HepG2 (cell line): ENCODE data around the gene PCYOX1L. TPM values are rescaled to one million over a fixed set of nuclear protein-coding genes. Genes with fewer than 3 reads are reported as not detected.

Experiments used
- ATAC-seq: fragments of 200-7000 bp; cut with Tn5 transposase; 3 replicates; pipeline ENCODE4 v1.9.1; 2020; ENCODE audit warnings: mild to moderate bottlenecking, moderate library complexity
- BruUV-seq: library from RNA; stranded (reverse); fragments of 400-500 nt; replicated peaks from 2 replicates; lab custom pipeline; 2021; lab: Mats Ljungman, UMichigan
- CTCF ChIA-PET: fragments of 300-600 bp; formaldehyde crosslinking; extraction: SDS; loops from one replicate; lab custom pipeline; 2021; ENCODE audit warnings: low total read pairs, inconsistent platforms, low intra/inter-chr PET ratio; lab: Yijun Ruan, JAX
- POLR2A ChIA-PET: fragments of 350-600 bp; sonication (Branson Sonifier 250); formaldehyde crosslinking; loops from one replicate; lab custom pipeline; 2020; ENCODE audit warnings: antibody characterized with exemption, inconsistent platforms; lab: Yijun Ruan, JAX
- DNase-seq: peaks from one replicate; pipeline ENCODE4 v3.0.0-alpha.2; 2015; ENCODE audit warnings: low spot score
- FAIRE-seq: peaks from 3 replicates; lab custom pipeline; 2011; peaks lifted over from hg19 to GRCh38; lab: Jason Lieb, UNC
- H2AFZ ChIP-seq: one replicate; pipeline ENCODE4 v1.6.1; 2011; ENCODE audit warnings: low read length, inconsistent platforms
- H3K27ac ChIP-seq: fragments of 300-600 bp; 3 replicates; pipeline ENCODE4 v1.8.0; 2011; ENCODE audit warnings: mixed run types, mild to moderate bottlenecking, mixed read lengths, low read length, inconsistent platforms; ENCODE audit not compliant: insufficient read depth; ENCODE audit errors: extremely low read length
- H3K27me3 ChIP-seq, 2 experiments: fragments of 200-600 bp in 1 of 2; 2 replicates in 1 of 2; 3 replicates in 1 of 2; pipeline versions ENCODE4 v1.6.0 to v1.8.0; 2011; ENCODE audit warnings: low read length in 2 of 2, mild to moderate bottlenecking in 2 of 2, moderate library complexity in 2 of 2, inconsistent platforms in 1 of 2; ENCODE audit not compliant: insufficient read depth in 2 of 2, control insufficient read depth in 1 of 2
- H3K36me3 ChIP-seq, 2 experiments: fragments of 200-600 bp in 1 of 2; replicated peaks in 1 of 2; 2 replicates in 1 of 2; 3 replicates in 1 of 2; pipeline versions ENCODE4 v1.5.1 to v1.8.0; 2011; ENCODE audit warnings: low read length in 2 of 2, inconsistent platforms in 1 of 2; ENCODE audit not compliant: insufficient read depth in 2 of 2, control insufficient read depth in 1 of 2
- H3K4me1 ChIP-seq: 2 replicates; pipeline ENCODE4 v1.5.1; 2012; ENCODE audit warnings: low read length, inconsistent platforms; ENCODE audit not compliant: insufficient read depth
- H3K4me2 ChIP-seq: 2 replicates; pipeline ENCODE4 v1.6.0; 2011; ENCODE audit warnings: low read depth, low read length, inconsistent platforms
- H3K4me3 ChIP-seq, 3 experiments: fragments of 200-600 bp in 1 of 3; sonication (generic), shearing (Covaris generic) in 1 of 3; replicated peaks in 1 of 3; 2 replicates each; pipeline ENCODE4 v1.5.1; 2011 to 2016; ENCODE audit warnings: low read length in 3 of 3, inconsistent platforms in 2 of 3, low read depth in 2 of 3, mild to moderate bottlenecking in 2 of 3, control low read depth in 1 of 3, mixed read lengths in 1 of 3; ENCODE audit not compliant: insufficient read depth in 1 of 3
- H3K79me2 ChIP-seq: one replicate; pipeline ENCODE4 v1.6.1; 2011; ENCODE audit warnings: low read length, inconsistent platforms; ENCODE audit not compliant: insufficient read depth
- H3K9ac ChIP-seq: 2 replicates; pipeline ENCODE4 v1.6.0; 2011; ENCODE audit warnings: mild to moderate bottlenecking, low read depth, low read length, inconsistent platforms; ENCODE audit not compliant: insufficient read depth
- H3K9me3 ChIP-seq: 2 replicates; pipeline ENCODE4 v1.5.1; 2012; ENCODE audit warnings: mild to moderate bottlenecking, low read length
- H4K20me1 ChIP-seq: 2 replicates; pipeline ENCODE4 v1.6.0; 2011; ENCODE audit warnings: inconsistent platforms, mild to moderate bottlenecking, low read length, moderate library complexity; ENCODE audit not compliant: insufficient read depth
- WGBS: methylation state at CpG from one replicate; pipeline ENCODE4 v1.1.6; 2017; ENCODE audit warnings: low lambda C conversion rate; 5-methylcytosine and 5-hydroxymethylcytosine counted together
- in situ Hi-C: cut with HindIII; loops from 2 replicates; pipeline ENCODE4 v1.10.0; 2017; ENCODE audit warnings: low pct_unique_long_range_greater_than_20kb; ENCODE audit not compliant: extremely low pct_ligation_motif_present
- intact Hi-C: fragments of 100-400 bp; cut with micrococcal nuclease; formaldehyde crosslinking; loops from one replicate; pipeline ENCODE4 v1.10.0; 2022; ENCODE audit not compliant: unreplicated experiment
- polyA plus RNA-seq, 8 experiments: library from polyadenylated mRNA; depleted of rRNA in 3 of 8; stranded (reverse) in 7 of 8; unstranded in 1 of 8; fragments of >200 nt; fragmentation: Illumina TruSeq in 4 of 8; extraction: Trizol in 4 of 8; gene quantifications; 2 replicates each; pipeline versions ENCODE4 v1.2.1 to v1.2.3, GENCODE V29; 2011 to 2016; ENCODE audit warnings: low read depth in 4 of 8, missing spikeins in 1 of 8, mixed read lengths in 1 of 8; ENCODE audit not compliant: insufficient read depth in 1 of 8
- total RNA-seq, 5 experiments: library from RNA; depleted of rRNA; stranded (reverse); fragments of >200 nt; fragmentation: Illumina TruSeq; extraction: Trizol; gene quantifications; 2 replicates each; pipeline ENCODE4 v1.2.3, GENCODE V29; 2016; ENCODE audit warnings: low read depth in 1 of 5
- TF ChIP-seq, protein P1 (sequence below): sonication (generic); formaldehyde crosslinking; IDR thresholded peaks from 2 replicates; pipeline ENCODE4 v1.8.0; 2022; ENCODE audit warnings: missing genetic modification reagents, mild to moderate bottlenecking, moderate library complexity, borderline replicate concordance
- TF ChIP-seq, protein P2 (sequence below): IDR thresholded peaks from 2 replicates; pipeline ENCODE4 v1.6.1; 2016
- TF ChIP-seq, protein P3 (sequence below): sonication (generic); formaldehyde crosslinking; IDR thresholded peaks from 2 replicates; pipeline ENCODE4 v1.5.0; 2020; ENCODE audit warnings: missing genetic modification reagents

Gene PCYOX1L
- total and polyA plus RNA-seq, 2 of the 13 experiments (the other 11 are each of a cell fraction or from before 2014, with no cell fraction given) = 1.00 to 3.7 TPM

DNA sequence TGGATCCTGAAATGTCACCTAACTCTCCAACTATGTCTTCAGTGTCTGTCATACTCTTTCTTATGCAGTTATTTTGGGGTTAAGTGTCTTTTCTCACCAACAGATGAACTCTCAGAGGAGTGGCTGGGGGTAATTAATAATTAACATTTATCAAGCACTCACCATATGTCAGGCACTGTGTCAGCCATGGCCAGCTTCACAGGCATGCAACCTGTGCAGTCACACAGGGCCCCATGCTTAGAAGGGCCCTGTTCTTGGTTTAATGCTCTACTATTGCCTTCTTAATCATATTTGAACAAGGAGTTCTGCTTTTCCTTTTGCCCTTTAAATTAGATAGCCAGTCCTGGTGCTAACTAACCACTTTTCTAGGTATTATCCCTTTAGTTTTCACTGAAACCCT lies 16.0 kb upstream of the PCYOX1L start (continued):
- TF ChIP-seq, protein P1, sequence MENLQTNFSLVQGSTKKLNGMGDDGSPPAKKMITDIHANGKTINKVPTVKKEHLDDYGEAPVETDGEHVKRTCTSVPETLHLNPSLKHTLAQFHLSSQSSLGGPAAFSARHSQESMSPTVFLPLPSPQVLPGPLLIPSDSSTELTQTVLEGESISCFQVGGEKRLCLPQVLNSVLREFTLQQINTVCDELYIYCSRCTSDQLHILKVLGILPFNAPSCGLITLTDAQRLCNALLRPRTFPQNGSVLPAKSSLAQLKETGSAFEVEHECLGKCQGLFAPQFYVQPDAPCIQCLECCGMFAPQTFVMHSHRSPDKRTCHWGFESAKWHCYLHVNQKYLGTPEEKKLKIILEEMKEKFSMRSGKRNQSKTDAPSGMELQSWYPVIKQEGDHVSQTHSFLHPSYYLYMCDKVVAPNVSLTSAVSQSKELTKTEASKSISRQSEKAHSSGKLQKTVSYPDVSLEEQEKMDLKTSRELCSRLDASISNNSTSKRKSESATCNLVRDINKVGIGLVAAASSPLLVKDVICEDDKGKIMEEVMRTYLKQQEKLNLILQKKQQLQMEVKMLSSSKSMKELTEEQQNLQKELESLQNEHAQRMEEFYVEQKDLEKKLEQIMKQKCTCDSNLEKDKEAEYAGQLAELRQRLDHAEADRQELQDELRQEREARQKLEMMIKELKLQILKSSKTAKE = no peak

DNA sequence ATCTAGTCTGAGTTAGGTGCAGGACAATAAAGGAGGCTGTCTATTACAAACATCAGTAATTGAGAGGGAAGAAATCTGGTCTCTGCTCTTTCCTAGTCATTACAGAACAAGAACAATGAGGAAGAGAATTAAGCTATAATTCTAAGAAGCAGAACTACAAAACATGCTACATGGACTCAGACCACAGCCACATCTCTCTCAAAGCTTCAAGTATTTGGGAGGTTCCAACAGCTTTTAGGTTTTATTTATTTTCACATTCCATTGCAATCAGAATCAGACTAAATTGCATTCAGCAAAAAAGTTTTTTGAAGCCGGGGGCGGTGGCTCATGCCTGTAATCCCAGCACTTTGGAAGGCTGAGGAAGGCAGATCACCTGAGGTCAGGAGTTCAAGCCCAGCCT lies 13.7 kb upstream of the PCYOX1L start:
- no peaks in the 10 kb centered on the region; a peak in 1 of 5 replicates for H3K27me3 ChIP-seq
- intact Hi-C loops = loop anchor here (2.0 kb wide), 1 partner anchor 21 kb away; no protein-coding TSS in a partner anchor
- H4K20me1 ChIP-seq = no peaks in the 10 kb centered on the region
- TF ChIP-seq, protein P2, sequence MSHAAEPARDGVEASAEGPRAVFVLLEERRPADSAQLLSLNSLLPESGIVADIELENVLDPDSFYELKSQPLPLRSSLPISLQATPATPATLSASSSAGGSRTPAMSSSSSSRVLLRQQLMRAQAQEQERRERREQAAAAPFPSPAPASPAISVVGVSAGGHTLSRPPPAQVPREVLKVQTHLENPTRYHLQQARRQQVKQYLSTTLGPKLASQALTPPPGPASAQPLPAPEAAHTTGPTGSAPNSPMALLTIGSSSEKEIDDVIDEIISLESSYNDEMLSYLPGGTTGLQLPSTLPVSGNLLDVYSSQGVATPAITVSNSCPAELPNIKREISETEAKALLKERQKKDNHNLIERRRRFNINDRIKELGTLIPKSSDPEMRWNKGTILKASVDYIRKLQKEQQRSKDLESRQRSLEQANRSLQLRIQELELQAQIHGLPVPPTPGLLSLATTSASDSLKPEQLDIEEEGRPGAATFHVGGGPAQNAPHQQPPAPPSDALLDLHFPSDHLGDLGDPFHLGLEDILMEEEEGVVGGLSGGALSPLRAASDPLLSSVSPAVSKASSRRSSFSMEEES (CRISPR knock-in tag) = no peak
- TF ChIP-seq, protein P3, sequence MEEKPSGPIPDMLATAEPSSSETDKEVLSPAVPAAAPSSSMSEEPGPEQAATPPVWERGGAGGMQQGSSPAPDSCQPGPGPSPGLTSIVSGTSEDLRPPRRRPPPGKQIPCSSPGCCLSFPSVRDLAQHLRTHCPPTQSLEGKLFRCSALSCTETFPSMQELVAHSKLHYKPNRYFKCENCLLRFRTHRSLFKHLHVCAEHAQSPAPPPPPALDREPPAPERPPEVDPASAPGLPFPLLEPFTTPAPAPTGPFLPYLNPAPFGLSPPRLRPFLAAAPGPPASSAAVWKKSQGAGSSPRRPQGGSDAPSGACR = peak; percentile 10; the same call in 1 of the 2 replicates
- no TSS peak for BruUV-seq
- peaks cover 1 to 17% of the 10 kb centered on the region in 2 experiments; a peak in 3 of 5 replicates for H3K36me3 ChIP-seq
- ChIA-PET CTCF (interaction anchor here (1.4 kb wide), 1 partner anchor 23 kb away, joined by 3 read pairs; no protein-coding TSS in a partner anchor), POLR2A (interaction anchor here (0.9 to 6.7 kb wide), 5 partner anchors 12 to 80 kb away, joined by 3 to 93 read pairs (median 7); partner anchors contain the start of gene PCYOX1L)
- ATAC-seq (no peak), DNase-seq (no peak), FAIRE-seq (no peak)
- H2AFZ ChIP-seq = no peak overlapping the region
- H3K27ac ChIP-seq = no peak overlapping the region
- H3K79me2 ChIP-seq = peaks cover 22% of the 10 kb centered on the region
- H3K9me3 ChIP-seq = no peaks in the 10 kb centered on the region
- in situ Hi-C loops = no loop called here
- H3K4me3 ChIP-seq = peak overlapping the region in 1 of 3 experiments; percentile 98; a peak in 1 of 6 replicates
- no peak overlapping the region for H3K9ac ChIP-seq
- H3K4me2 ChIP-seq = peak overlapping the region; percentile 88
- 77% methylated on average over 2 of the region's 2 CpGs for WGBS
- peaks cover 50% of the 10 kb centered on the region for H3K4me1 ChIP-seq
